ENCODE data around the gene TBCB.
"Not testable (repeated sequence)": the region's sequence is repeated elsewhere in the genome, so short reads cannot be mapped to it uniquely, and the experiment has no call there.

TBCB gene

DNA sequence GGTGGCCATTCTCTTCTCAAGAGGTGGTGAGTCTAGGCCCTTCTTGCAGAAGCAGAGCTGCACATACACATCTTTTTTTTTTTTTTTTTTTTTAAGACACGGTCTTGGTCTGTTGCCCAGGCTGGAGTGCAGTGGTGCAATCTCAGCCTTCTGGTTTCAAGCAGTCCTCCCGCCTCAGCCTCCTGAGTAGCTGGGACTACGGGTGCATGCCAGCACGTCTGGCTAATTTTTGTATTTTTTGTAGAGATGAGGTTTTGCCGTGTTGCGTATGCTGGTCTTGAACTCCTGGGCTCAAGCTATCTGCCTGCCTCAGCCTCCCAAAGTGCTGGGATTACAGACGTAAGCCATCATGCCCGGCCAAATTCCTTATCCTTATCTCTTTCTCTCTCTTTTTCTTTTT lies 58.6 kb downstream of the TBCB start:
- DNase-seq, result not testable (repeated sequence)

All from T-helper 1 cell (primary cell).